HEK293 (cell line): ENCODE data around the gene LRRK1.
A peak's percentile ranks its signal among the peaks of the same experiment; 100 is the strongest.
"Not testable (repeated sequence)": the region's sequence is repeated elsewhere in the genome, so short reads cannot be mapped to it uniquely, and the experiment has no call there.

Experiments used
- CTCF ChIA-PET: fragments of 350-600 bp; formaldehyde crosslinking; extraction: SDS; loops from one replicate; lab custom pipeline; 2021; ENCODE audit warnings: antibody characterized with exemption; lab: Yijun Ruan, JAX
- POLR2A ChIA-PET: fragments of 300-600 bp; formaldehyde crosslinking; extraction: SDS; loops from one replicate; lab custom pipeline; 2020; ENCODE audit warnings: antibody characterized with exemption, inconsistent platforms; lab: Yijun Ruan, JAX
- H3K27ac ChIP-seq: fragments of 200-500 bp; sonication (Bioruptor generic); 2 replicates; pipeline ENCODE4 v1.5.1; 2014; ENCODE audit warnings: low read depth, low read length, control low read depth, inconsistent platforms; ENCODE audit errors: extremely low read depth
- H3K36me3 ChIP-seq, 2 experiments: fragments of 200-500 bp in 1 of 2; sonication (Bioruptor generic) in 1 of 2; 1 replicate in 1 of 2; 2 replicates in 1 of 2; pipeline ENCODE4 v1.5.1; 2014 to 2017; ENCODE audit warnings: inconsistent platforms in 2 of 2, low read length in 2 of 2; ENCODE audit not compliant: control insufficient read depth in 2 of 2, insufficient read depth in 1 of 2
- H3K4me1 ChIP-seq: fragments of 200-500 bp; sonication (Bioruptor generic); 2 replicates; pipeline ENCODE4 v1.5.1; 2014; ENCODE audit warnings: mild to moderate bottlenecking, low read length, inconsistent platforms; ENCODE audit not compliant: control insufficient read depth, insufficient read depth
- H3K4me3 ChIP-seq: 2 replicates; pipeline ENCODE4 v1.5.1; 2011; ENCODE audit warnings: low read depth, mild to moderate bottlenecking, control low read depth, low read length, moderate library complexity
- H3K9me3 ChIP-seq: fragments of 200-500 bp; sonication (Bioruptor generic); 2 replicates; pipeline ENCODE4 v1.5.1; 2014; ENCODE audit warnings: low read depth, low read length, inconsistent platforms; ENCODE audit not compliant: control insufficient read depth, insufficient read depth
- AEBP2 ChIP-seq: fragments of 450-650 bp; formaldehyde crosslinking; IDR thresholded peaks from 2 replicates; pipeline ENCODE4 v1.5.1; 2016; ENCODE audit warnings: missing biosample characterization, missing genetic modification characterization, borderline replicate concordance
- FEZF1 ChIP-seq: fragments of 450-650 bp; formaldehyde crosslinking; IDR thresholded peaks from 2 replicates; pipeline ENCODE4 v1.5.1; 2016; ENCODE audit warnings: missing biosample characterization, missing genetic modification characterization
- GLI2 ChIP-seq: fragments of 450-650 bp; formaldehyde crosslinking; IDR thresholded peaks from 2 replicates; pipeline ENCODE4; 2017; ENCODE audit warnings: missing biosample characterization, missing genetic modification characterization, low read depth, borderline replicate concordance
- HOXA7 ChIP-seq: sonication (generic); formaldehyde crosslinking; IDR thresholded peaks from 2 replicates; pipeline ENCODE4 v1.8.1; 2022; ENCODE audit warnings: missing genetic modification reagents, borderline replicate concordance
- PBX3 ChIP-seq: sonication (generic); formaldehyde crosslinking; IDR thresholded peaks from 2 replicates; pipeline ENCODE4 v1.8.1; 2022; ENCODE audit warnings: mild to moderate bottlenecking, moderate library complexity, missing genetic modification reagents
- SALL2 ChIP-seq: fragments of 450-650 bp; formaldehyde crosslinking; IDR thresholded peaks from 2 replicates; pipeline ENCODE4 v1.5.0; 2017; ENCODE audit warnings: missing biosample characterization, mild to moderate bottlenecking, missing genetic modification characterization, borderline replicate concordance
- SP7 ChIP-seq: fragments of 450-650 bp; formaldehyde crosslinking; IDR thresholded peaks from 2 replicates; pipeline ENCODE4 v1.5.1; 2016; ENCODE audit warnings: missing biosample characterization, missing genetic modification characterization
- ZEB2 ChIP-seq: fragments of 450-650 bp; formaldehyde crosslinking; IDR thresholded peaks from 2 replicates; pipeline ENCODE4 v1.5.1; 2016; ENCODE audit warnings: missing biosample characterization, missing genetic modification characterization
- ZNF169 ChIP-seq: fragments of 450-650 bp; formaldehyde crosslinking; IDR thresholded peaks from 2 replicates; pipeline ENCODE4 v1.5.1; 2016; ENCODE audit warnings: missing biosample characterization, missing genetic modification characterization
- ZNF175 ChIP-seq: fragments of 450-650 bp; formaldehyde crosslinking; IDR thresholded peaks from 2 replicates; pipeline ENCODE4 v1.5.1; 2016; ENCODE audit warnings: missing biosample characterization, missing genetic modification characterization
- ZNF362 ChIP-seq: fragments of 450-650 bp; formaldehyde crosslinking; IDR thresholded peaks from 2 replicates; pipeline ENCODE4 v1.5.1; 2016; ENCODE audit warnings: missing biosample characterization, missing genetic modification characterization
- ZNF548 ChIP-seq: fragments of 450-650 bp; formaldehyde crosslinking; IDR thresholded peaks from 2 replicates; pipeline ENCODE4 v1.5.1; 2016; ENCODE audit warnings: missing biosample characterization, missing genetic modification characterization
- ZNF571 ChIP-seq: fragments of 450-650 bp; formaldehyde crosslinking; IDR thresholded peaks from 2 replicates; pipeline ENCODE4 v1.5.0; 2017; ENCODE audit warnings: missing biosample characterization, missing genetic modification characterization
- ZNF629 ChIP-seq: fragments of 450-650 bp; formaldehyde crosslinking; IDR thresholded peaks from 2 replicates; pipeline ENCODE4 v1.5.1; 2017; ENCODE audit warnings: missing biosample characterization, missing genetic modification characterization
- ZSCAN16 ChIP-seq: fragments of 450-650 bp; formaldehyde crosslinking; IDR thresholded peaks from 2 replicates; pipeline ENCODE4 v1.5.1; 2016; ENCODE audit warnings: missing biosample characterization, missing genetic modification characterization
- ZSCAN18 ChIP-seq: fragments of 450-650 bp; formaldehyde crosslinking; IDR thresholded peaks from 2 replicates; pipeline ENCODE4 v1.5.1; 2016; ENCODE audit warnings: missing biosample characterization, missing genetic modification characterization
- ZSCAN5A ChIP-seq: fragments of 450-650 bp; formaldehyde crosslinking; IDR thresholded peaks from 2 replicates; pipeline ENCODE4 v1.5.1; 2016; ENCODE audit warnings: missing biosample characterization, missing genetic modification characterization

Gene LRRK1

GRCh38 chr15:101070502-101071273 is 151.5 kb downstream of the LRRK1 start:
- ChIA-PET POLR2A (interaction anchor here (0.7 kb wide), 1 partner anchor 85 kb away, joined by 11 read pairs; no protein-coding TSS in a partner anchor), CTCF (interaction anchor here (0.6 to 0.7 kb wide), 2 partner anchors 55 to 218 kb away, joined by 3 to 5 read pairs; no protein-coding TSS in a partner anchor)
- 0 out of 2 replicates have a peak overlapping the region, but pooled peaks have one; percentile 30 for H3K27ac ChIP-seq
- H3K4me1 ChIP-seq: peaks cover 6% of the 10 kb centered on the region
- TF ChIP-seq ZEB2 (tag by site-specific recombination): 0 out of 2 replicates have a peak, but pooled peaks have one; percentile 36
- peak; percentile 13; the same call in 1 of the 2 replicates for TF ChIP-seq SP7 (tag by site-specific recombination)
- peak; percentile 36; the same call in 1 of the 2 replicates for TF ChIP-seq ZNF629 (tag by site-specific recombination)
- no peak for TF ChIP-seq AEBP2 (tag by site-specific recombination)
- TF ChIP-seq FEZF1 (tag by site-specific recombination): peak; percentile 39; the same call in 1 of the 2 replicates
- no peak for TF ChIP-seq ZNF548 (tag by site-specific recombination)
- no peaks in the 10 kb centered on the region for H3K36me3 ChIP-seq
- no peak overlapping the region for H3K4me3 ChIP-seq
- H3K9me3 ChIP-seq: no peaks in the 10 kb centered on the region

GRCh38 chr15:101071651-101072050 is 152.5 kb downstream of the LRRK1 start:
- TF ChIP-seq ZSCAN18 (no peak), ZNF362 (tag by site-specific recombination) (no peak), ZNF169 (tag by site-specific recombination) (no peak), PBX3 (CRISPR knock-in tag) (no peak), HOXA7 (CRISPR knock-in tag) (no peak), ZSCAN16 (tag by site-specific recombination) (no peak), ZSCAN5A (tag by site-specific recombination) (no peak), SALL2 (tag by site-specific recombination) (no peak), ZNF571 (tag by site-specific recombination) (no peak), ZNF175 (no peak), GLI2 (no peak)
- ChIA-PET CTCF (interaction anchor here (0.7 kb wide), 1 partner anchor 217 kb away, joined by 5 read pairs; no protein-coding TSS in a partner anchor), POLR2A (no interaction called here)
- Histone ChIP-seq H3K9me3 (no peaks in the 10 kb centered on the region), H3K36me3 (no peaks in the 10 kb centered on the region), H3K4me3 (no peak overlapping the region), H3K4me1 (peaks cover 6% of the 10 kb centered on the region), H3K27ac (no peak overlapping the region)

GRCh38 chr15:101072235-101072634 is 153.1 kb downstream of the LRRK1 start:
- H3K27ac ChIP-seq, CTCF ChIA-PET, H3K9me3 ChIP-seq, H3K4me1 ChIP-seq, POLR2A ChIA-PET, H3K36me3 ChIP-seq, H3K4me3 ChIP-seq: not testable (repeated sequence)

GRCh38 chr15:101077806-101078668 is 158.9 kb downstream of the LRRK1 start:
- H3K27ac ChIP-seq, H3K36me3 ChIP-seq, CTCF ChIA-PET, H3K4me1 ChIP-seq, POLR2A ChIA-PET, H3K9me3 ChIP-seq, H3K4me3 ChIP-seq: not testable (repeated sequence)
